Measurements from ENCODE around the gene EFNB1. TPM values are rescaled to one million over a fixed set of nuclear protein-coding genes. Genes with fewer than 3 reads are reported as not detected.

EFNB1 gene
- total RNA-seq, 1 donor from 2014 or later = 78.9 TPM

DNA sequence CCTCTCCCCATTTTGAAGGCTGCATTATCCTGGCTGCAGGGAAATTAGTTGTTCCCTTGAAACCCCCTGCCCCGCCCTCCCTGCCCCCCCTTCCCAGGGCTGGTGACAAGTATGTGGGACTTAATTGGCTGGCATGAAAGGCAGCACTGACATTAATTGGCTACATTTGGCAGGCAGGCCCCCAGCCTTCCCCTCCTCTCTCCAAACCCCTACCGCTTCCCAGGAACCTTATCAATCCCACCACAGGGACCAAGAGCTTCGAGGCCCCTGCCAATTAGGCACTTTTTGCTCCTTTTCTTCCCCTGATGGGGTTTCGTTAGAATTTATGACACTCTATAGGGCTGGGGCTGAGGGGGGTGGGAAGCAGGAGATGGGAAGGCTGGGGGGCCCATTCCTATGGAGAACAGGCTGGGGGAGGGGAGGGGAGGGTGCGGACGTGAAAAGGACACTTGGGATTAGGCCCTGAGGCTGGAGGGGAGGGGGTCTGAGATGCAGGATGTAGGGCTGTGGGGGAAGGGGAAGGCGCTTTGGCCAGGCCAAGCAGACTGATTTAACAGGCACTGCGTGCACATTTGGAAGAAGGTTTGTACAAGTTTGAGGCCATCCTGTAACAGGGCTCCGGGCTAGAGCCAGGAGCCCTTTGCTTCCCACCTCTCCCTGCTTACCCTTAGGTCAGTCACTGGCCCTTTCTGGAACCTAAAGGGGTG is 52.2 kb downstream of the EFNB1 start:
- DNase-seq (ENCODE audit: low spot score) = no peak

DNA sequence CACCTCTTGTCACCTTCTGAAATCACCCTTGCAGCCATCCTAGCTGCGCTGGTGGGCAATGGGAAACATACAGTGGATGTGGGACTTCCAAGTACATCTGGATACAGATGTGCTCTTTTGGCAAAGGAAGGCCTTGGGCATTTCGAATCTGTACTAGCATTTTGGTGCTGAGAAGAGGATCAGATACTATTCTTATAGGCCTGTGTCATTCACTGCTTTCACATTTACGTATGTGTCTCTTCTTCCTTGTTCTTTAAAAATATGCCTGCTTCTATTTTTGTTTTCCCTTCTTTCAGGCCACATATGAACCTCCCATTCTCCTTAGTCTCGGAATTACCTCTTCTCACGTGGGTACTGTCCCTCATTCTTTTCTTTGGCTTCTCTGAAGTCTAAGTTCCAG is 53.1 kb downstream of the EFNB1 start:
- DNase-seq (ENCODE audit: low spot score) = no peak

DNA sequence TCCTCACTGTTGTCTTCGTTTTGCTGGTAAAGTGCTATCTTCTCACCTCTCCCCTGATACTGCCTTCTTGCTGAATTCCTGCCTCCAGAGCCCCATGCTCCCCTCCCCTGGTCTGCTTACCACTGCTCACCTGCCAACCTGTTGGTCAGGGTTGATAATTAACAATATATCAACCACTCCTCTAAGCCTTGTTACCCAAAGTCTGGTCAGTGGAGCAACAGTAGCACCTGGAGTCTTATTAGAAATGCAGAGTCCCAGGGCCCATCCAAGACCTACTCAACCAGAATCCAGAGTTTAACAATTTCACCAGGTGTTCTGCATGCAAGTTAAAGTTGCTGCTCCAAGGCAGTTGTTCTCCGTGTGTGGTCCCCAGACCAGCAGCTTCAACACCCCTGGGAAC is 55.0 kb downstream of the EFNB1 start:
- no peak for DNase-seq (ENCODE audit: low spot score)

DNA sequence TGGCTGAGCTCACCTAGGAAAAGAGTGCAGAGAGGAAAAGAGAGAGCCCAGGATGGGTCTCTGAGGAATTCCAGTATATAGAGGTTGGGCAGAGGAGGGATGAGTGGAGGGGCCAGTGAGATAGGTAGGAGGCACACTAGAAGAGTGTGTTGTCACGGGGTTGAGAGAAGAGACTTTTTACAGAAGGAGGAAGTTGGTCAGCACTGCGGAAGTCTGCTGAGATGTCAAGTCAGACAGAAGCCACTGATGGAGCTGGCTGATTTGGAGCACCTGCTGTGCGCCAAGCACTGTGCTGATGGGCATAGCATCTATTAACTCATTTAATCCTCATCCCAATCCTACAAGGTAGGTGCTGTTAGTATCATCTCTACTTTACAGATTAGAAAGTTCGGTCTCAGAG is 60.4 kb downstream of the EFNB1 start:
- no peak for DNase-seq (ENCODE audit: low spot score)

Other genes starting within 250 kb of the EFNB1 start
- 21.9 TPM for gene STARD8, start 181.4 kb upstream of the EFNB1 start, total RNA-seq